Measurements from ENCODE around the gene DOCK9.

DOCK9 gene

GRCh38 chr13:98950705-98951104 is 27.2 kb downstream of the DOCK9 start:
- FAIRE-seq (no peak), DNase-seq (ENCODE audit: insufficient read length, low spot score) (no peak)

GRCh38 chr13:98947925-98948324 is 29.9 kb downstream of the DOCK9 start:
- FAIRE-seq = no peak
- no peak for DNase-seq (ENCODE audit: insufficient read length, low spot score)

GRCh38 chr13:98945863-98946605 is 31.8 kb downstream of the DOCK9 start:
- no peak for FAIRE-seq
- no peak for DNase-seq (ENCODE audit: insufficient read length, low spot score)

GRCh38 chr13:98944336-98944735 is 33.5 kb downstream of the DOCK9 start:
- DNase-seq (ENCODE audit: insufficient read length, low spot score) = no peak
- FAIRE-seq = no peak

- DNase-seq (ENCODE audit: insufficient read length, low spot score) = no peak
- FAIRE-seq = no peak
Measured at GRCh38 chr13:98942997-98943396, 34.9 kb downstream of the DOCK9 start.

GRCh38 chr13:98942485-98942884 is 35.4 kb downstream of the DOCK9 start:
- FAIRE-seq = no peak
- no peak for DNase-seq (ENCODE audit: insufficient read length, low spot score)

- DNase-seq (ENCODE audit: insufficient read length, low spot score) (no peak), FAIRE-seq (no peak)
Measured at GRCh38 chr13:98941536-98941935, 36.3 kb downstream of the DOCK9 start.

- no peak for FAIRE-seq
- no peak for DNase-seq (ENCODE audit: insufficient read length, low spot score)
Measured at GRCh38 chr13:98941126-98941525, 36.7 kb downstream of the DOCK9 start.

GRCh38 chr13:98940325-98941001 is 37.4 kb downstream of the DOCK9 start:
- FAIRE-seq (no peak), DNase-seq (ENCODE audit: insufficient read length, low spot score) (no peak)

- FAIRE-seq (no peak), DNase-seq (ENCODE audit: insufficient read length, low spot score) (no peak)
Measured at GRCh38 chr13:98939660-98940191, 38.1 kb downstream of the DOCK9 start.

- FAIRE-seq (no peak), DNase-seq (ENCODE audit: insufficient read length, low spot score) (peak; percentile 17)
Measured at GRCh38 chr13:98938801-98939200, 39.1 kb downstream of the DOCK9 start.

- DNase-seq (ENCODE audit: insufficient read length, low spot score) = peak; percentile 32
- FAIRE-seq = no peak
Measured at GRCh38 chr13:98937911-98938381, 39.9 kb downstream of the DOCK9 start.

GRCh38 chr13:98934243-98934642 is 43.6 kb downstream of the DOCK9 start:
- FAIRE-seq = no peak
- DNase-seq (ENCODE audit: insufficient read length, low spot score) = no peak

GRCh38 chr13:98930151-98930591 is 47.7 kb downstream of the DOCK9 start:
- FAIRE-seq = no peak
- no peak for DNase-seq (ENCODE audit: insufficient read length, low spot score)

- DNase-seq (ENCODE audit: insufficient read length, low spot score) (no peak), FAIRE-seq (no peak)
Measured at GRCh38 chr13:98927951-98928927, 49.6 kb downstream of the DOCK9 start.

- DNase-seq (ENCODE audit: insufficient read length, low spot score) (no peak), FAIRE-seq (no peak)
Measured at GRCh38 chr13:98925949-98926348, 51.9 kb downstream of the DOCK9 start.

- FAIRE-seq (no peak), DNase-seq (ENCODE audit: insufficient read length, low spot score) (no peak)
Measured at GRCh38 chr13:98923641-98924397, 54.0 kb downstream of the DOCK9 start.

GRCh38 chr13:98922306-98922705 is 55.6 kb downstream of the DOCK9 start:
- DNase-seq (ENCODE audit: insufficient read length, low spot score) = no peak
- FAIRE-seq = no peak

GRCh38 chr13:98921786-98922185 is 56.1 kb downstream of the DOCK9 start:
- FAIRE-seq = no peak

GRCh38 chr13:98921015-98921580 is 56.8 kb downstream of the DOCK9 start:
- FAIRE-seq (no peak), DNase-seq (ENCODE audit: insufficient read length, low spot score) (no peak)

More at GRCh38 chr13:98921786-98922185, 56.1 kb downstream of the DOCK9 start:
- DNase-seq (ENCODE audit: insufficient read length, low spot score) = no peak

All from HTR-8/SVneo (cell line).